Measurements from ENCODE around the gene SLC8A1.

DNA sequence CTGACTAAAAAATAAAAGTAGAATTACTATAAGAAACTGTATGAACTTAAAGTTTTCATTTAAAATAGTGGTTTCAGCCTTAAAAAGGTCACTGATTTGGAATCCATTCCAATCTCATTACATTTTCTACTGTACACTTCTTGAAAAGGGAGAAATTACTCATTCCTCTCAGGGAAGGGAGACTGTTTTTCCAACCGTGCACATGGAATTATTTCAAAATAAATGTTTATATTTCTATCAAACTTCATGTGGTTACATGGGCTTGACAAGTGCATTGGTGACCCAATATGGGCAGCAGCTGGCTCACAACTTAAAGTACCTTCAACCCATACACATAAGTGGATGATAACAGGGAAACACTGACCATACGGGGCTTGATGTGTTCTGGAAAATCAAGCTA lies 348.3 kb downstream of the SLC8A1 start:
- TF ChIP-seq, protein P1, sequence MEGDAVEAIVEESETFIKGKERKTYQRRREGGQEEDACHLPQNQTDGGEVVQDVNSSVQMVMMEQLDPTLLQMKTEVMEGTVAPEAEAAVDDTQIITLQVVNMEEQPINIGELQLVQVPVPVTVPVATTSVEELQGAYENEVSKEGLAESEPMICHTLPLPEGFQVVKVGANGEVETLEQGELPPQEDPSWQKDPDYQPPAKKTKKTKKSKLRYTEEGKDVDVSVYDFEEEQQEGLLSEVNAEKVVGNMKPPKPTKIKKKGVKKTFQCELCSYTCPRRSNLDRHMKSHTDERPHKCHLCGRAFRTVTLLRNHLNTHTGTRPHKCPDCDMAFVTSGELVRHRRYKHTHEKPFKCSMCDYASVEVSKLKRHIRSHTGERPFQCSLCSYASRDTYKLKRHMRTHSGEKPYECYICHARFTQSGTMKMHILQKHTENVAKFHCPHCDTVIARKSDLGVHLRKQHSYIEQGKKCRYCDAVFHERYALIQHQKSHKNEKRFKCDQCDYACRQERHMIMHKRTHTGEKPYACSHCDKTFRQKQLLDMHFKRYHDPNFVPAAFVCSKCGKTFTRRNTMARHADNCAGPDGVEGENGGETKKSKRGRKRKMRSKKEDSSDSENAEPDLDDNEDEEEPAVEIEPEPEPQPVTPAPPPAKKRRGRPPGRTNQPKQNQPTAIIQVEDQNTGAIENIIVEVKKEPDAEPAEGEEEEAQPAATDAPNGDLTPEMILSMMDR (IDR thresholded peaks at IDR 0.05): no peak
- no peak for TF ChIP-seq EZH2phosphoT487 (IDR thresholded peaks at IDR 0.05)

Measured in neural progenitor cell (in vitro differentiated cells).